GM19328 (cell line): ENCODE measurements around the gene VPS9D1.

Experiments used
- ATAC-seq: cut with Tn5 transposase; IDR thresholded peaks from one replicate; pipeline ENCODE4 v1.9.1; 2021; ENCODE audit warnings: mild to moderate bottlenecking, moderate library complexity; ENCODE audit not compliant: unreplicated experiment

Gene VPS9D1

GRCh38 chr16:89733322-89733721, 12.6 kb upstream of the VPS9D1 start:
- ATAC-seq, result no peak

- no peak for ATAC-seq
Observed at GRCh38 chr16:89732918-89733242, 12.2 kb upstream of the VPS9D1 start.

- no peak for ATAC-seq
Observed at GRCh38 chr16:89732142-89732917, 11.6 kb upstream of the VPS9D1 start.

- ATAC-seq, result no peak
Observed at GRCh38 chr16:89730610-89731234, 10.0 kb upstream of the VPS9D1 start.

GRCh38 chr16:89729863-89730593, 9.3 kb upstream of the VPS9D1 start:
- no peak for ATAC-seq

- no peak for ATAC-seq
Observed at GRCh38 chr16:89729293-89729692, 8.6 kb upstream of the VPS9D1 start.

- no peak for ATAC-seq
Observed at GRCh38 chr16:89727406-89728120, 6.9 kb upstream of the VPS9D1 start.

- ATAC-seq, result no peak
Observed at GRCh38 chr16:89723279-89724250, 2.9 kb upstream of the VPS9D1 start.

- ATAC-seq, result no peak
Observed at GRCh38 chr16:89722392-89723278, 1.9 kb upstream of the VPS9D1 start.

- ATAC-seq, result peak; percentile 22
Observed at GRCh38 chr16:89721546-89722391, 1.1 kb upstream of the VPS9D1 start.

GRCh38 chr16:89720551-89720812, 216 bp downstream of the VPS9D1 start:
- ATAC-seq, result peak; percentile 28

GRCh38 chr16:89717688-89718505, 2.8 kb downstream of the VPS9D1 start:
- ATAC-seq, result no peak

- no peak for ATAC-seq
Observed at GRCh38 chr16:89716916-89717687, 3.6 kb downstream of the VPS9D1 start.

GRCh38 chr16:89716493-89716892, 4.2 kb downstream of the VPS9D1 start:
- no peak for ATAC-seq

- no peak for ATAC-seq
Observed at GRCh38 chr16:89712274-89712781, 8.4 kb downstream of the VPS9D1 start.

- no peak for ATAC-seq
Observed at GRCh38 chr16:89711601-89712273, 9.0 kb downstream of the VPS9D1 start.
